ENCODE measurements around the gene TRIM47. TPM values are rescaled to one million over a fixed set of nuclear protein-coding genes. Genes with fewer than 3 reads are reported as not detected.

The TRIM47 gene
- total and polyA plus RNA-seq, 9 donors, result 7.2 to 38.3 (median 17.3) TPM

DNA sequence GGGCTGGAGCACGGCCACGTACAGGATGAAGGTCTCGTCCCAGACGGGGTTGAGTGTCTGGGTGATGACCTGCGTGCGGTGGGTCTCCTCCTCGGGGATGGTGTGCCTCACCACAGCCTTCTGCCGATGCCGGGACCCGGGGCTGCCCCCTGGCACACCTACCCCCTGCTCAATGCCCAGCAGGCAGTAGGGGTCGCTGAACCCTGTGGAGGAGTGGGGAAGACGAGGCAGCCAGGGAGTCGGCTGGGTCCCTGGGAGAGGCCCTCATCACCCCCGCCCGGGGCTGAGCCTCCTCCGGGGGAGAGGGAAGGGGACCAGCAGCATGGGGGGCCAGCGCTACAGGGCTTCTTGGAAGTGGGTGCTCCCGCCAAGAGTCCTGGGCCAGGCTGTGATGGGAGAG, 36.0 kb downstream of the TRIM47 start:
- TF ChIP-seq POLR2A (IDR thresholded peaks at IDR 0.05) (no peak), EP300 (IDR thresholded peaks at IDR 0.05) (no peak)
- TF ChIP-seq, protein P1, sequence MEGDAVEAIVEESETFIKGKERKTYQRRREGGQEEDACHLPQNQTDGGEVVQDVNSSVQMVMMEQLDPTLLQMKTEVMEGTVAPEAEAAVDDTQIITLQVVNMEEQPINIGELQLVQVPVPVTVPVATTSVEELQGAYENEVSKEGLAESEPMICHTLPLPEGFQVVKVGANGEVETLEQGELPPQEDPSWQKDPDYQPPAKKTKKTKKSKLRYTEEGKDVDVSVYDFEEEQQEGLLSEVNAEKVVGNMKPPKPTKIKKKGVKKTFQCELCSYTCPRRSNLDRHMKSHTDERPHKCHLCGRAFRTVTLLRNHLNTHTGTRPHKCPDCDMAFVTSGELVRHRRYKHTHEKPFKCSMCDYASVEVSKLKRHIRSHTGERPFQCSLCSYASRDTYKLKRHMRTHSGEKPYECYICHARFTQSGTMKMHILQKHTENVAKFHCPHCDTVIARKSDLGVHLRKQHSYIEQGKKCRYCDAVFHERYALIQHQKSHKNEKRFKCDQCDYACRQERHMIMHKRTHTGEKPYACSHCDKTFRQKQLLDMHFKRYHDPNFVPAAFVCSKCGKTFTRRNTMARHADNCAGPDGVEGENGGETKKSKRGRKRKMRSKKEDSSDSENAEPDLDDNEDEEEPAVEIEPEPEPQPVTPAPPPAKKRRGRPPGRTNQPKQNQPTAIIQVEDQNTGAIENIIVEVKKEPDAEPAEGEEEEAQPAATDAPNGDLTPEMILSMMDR (IDR thresholded peaks at IDR 0.05), result no peak
- WGBS, 3 donors, result 82 to 92% (median 92%) methylated on average over 18 of the region's 18 CpGs
- no peaks in the 10 kb centered on the region for H3K27me3 ChIP-seq
- H3K4me3 ChIP-seq, result no peak overlapping the region
- DNase-seq, result no peak
- intact Hi-C loops (cut with DNase I), result no loop called here
- no peaks in the 10 kb centered on the region for H3K36me3 ChIP-seq
- H3K9me3 ChIP-seq, result no peaks in the 10 kb centered on the region
- no peak overlapping the region for H3K27ac ChIP-seq
- no peaks in the 10 kb centered on the region for H3K4me1 ChIP-seq (ENCODE audit: insufficient read depth)

- 77 to 82% (median 77%) methylated on average over 7 of the region's 7 CpGs for WGBS, 3 donors
- H3K36me3 ChIP-seq, result no peaks in the 10 kb centered on the region
- no peaks in the 10 kb centered on the region for H3K27me3 ChIP-seq
- H3K27ac ChIP-seq, result no peak overlapping the region
- no peaks in the 10 kb centered on the region for H3K4me1 ChIP-seq (ENCODE audit: insufficient read depth)
- intact Hi-C loops (cut with DNase I), result no loop called here
- H3K9me3 ChIP-seq, result no peaks in the 10 kb centered on the region
- no peak for DNase-seq
- no peak overlapping the region for H3K4me3 ChIP-seq
- TF ChIP-seq EP300 (IDR thresholded peaks at IDR 0.05) (no peak), POLR2A (IDR thresholded peaks at IDR 0.05) (no peak)
- TF ChIP-seq, protein P1 (IDR thresholded peaks at IDR 0.05), result no peak
These were observed 37.6 kb downstream of the TRIM47 start for GRCh38 chr17:75840799-75841164.

DNA sequence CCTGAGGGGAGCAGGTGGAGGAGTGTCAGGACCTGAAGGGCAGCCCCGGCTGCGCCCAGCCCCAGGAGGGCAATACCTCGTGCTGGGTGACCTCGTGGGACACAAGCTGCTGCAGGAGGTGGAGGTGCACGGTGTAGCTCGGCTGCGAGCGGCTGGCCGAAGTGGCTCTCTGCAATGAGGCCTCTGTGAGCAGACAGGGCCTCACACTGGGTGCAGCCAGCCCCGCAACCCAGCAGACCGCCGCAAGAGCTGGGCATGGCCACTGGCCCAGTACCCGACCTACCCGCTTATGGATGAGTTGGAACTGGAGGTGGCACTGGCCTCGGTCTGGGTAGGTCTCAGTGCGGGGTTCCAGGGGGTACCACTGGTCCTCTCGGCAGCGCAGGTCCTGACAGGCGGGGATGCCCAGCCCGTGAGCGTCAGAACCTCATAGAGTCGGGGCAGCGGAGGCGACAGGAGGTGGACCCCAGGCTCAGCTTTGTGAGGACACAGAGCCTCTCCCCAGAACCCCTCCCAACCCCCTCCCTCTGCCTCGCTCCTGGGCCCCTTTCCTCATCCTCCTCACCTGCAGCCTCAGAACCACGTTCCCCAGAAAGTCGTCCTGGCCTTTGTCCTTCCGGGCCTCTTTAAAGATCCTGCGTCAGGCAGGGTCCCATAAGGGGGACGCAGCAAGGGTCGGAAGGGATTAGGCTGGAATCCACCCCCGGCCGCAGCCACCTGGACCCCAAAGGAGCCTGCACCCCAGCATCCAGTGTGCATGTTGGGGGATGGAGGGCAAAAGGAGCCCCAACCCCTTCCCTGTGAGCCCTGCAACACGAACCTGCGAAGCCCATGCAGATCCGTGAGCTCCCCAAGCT, 38.2 kb downstream of the TRIM47 start:
- no peak for DNase-seq
- no peaks in the 10 kb centered on the region for H3K9me3 ChIP-seq
- no peaks in the 10 kb centered on the region for H3K36me3 ChIP-seq
- WGBS, 3 donors, result 88 to 92% (median 92%) methylated on average over 30 to 36 of the region's 36 CpGs
- no peaks in the 10 kb centered on the region for H3K4me1 ChIP-seq (ENCODE audit: insufficient read depth)
- no peak overlapping the region for H3K4me3 ChIP-seq
- no peak overlapping the region for H3K27ac ChIP-seq
- intact Hi-C loops (cut with DNase I), result no loop called here
- H3K27me3 ChIP-seq, result no peaks in the 10 kb centered on the region
- TF ChIP-seq, protein P1 (IDR thresholded peaks at IDR 0.05), result no peak
- TF ChIP-seq POLR2A (IDR thresholded peaks at IDR 0.05) (no peak), EP300 (IDR thresholded peaks at IDR 0.05) (no peak)

- H3K9me3 ChIP-seq, result no peaks in the 10 kb centered on the region
- no peak overlapping the region for H3K4me3 ChIP-seq
- H3K27me3 ChIP-seq, result no peaks in the 10 kb centered on the region
- intact Hi-C loops (cut with DNase I), result no loop called here
- 75 to 89% (median 79%) methylated on average over 15 of the region's 15 CpGs for WGBS, 3 donors
- H3K36me3 ChIP-seq, result no peaks in the 10 kb centered on the region
- no peaks in the 10 kb centered on the region for H3K4me1 ChIP-seq (ENCODE audit: insufficient read depth)
- no peak overlapping the region for H3K27ac ChIP-seq
- TF ChIP-seq EP300 (IDR thresholded peaks at IDR 0.05), result no peak
- TF ChIP-seq, protein P1 (IDR thresholded peaks at IDR 0.05), result no peak
- no peak for TF ChIP-seq POLR2A (IDR thresholded peaks at IDR 0.05)
- DNase-seq, result no peak
These were observed 40.0 kb downstream of the TRIM47 start for GRCh38 chr17:75838410-75838809.

Data from ovary (tissue), 9 donors.